ENCODE measurements around the gene TMEM151A.
"Not testable (repeated sequence)": the region's sequence is repeated elsewhere in the genome, so short reads cannot be mapped to it uniquely, and the experiment has no call there.

Gene TMEM151A

GRCh38 chr11:66291706-66292542 is at the start of gene TMEM151A:
TMEM151A (plus strand) TSS chr11:66291894; CDS start chr11:66292014, 120 bp downstream.
- DNase-seq = no peak

- no peak for DNase-seq
Measured at GRCh38 chr11:66242095-66242765, 49.5 kb upstream of the TMEM151A start.

- no peak for DNase-seq
Measured at GRCh38 chr11:66243782-66244535, 47.7 kb upstream of the TMEM151A start.

GRCh38 chr11:66247295-66247694 is 44.4 kb upstream of the TMEM151A start:
- DNase-seq = no peak

GRCh38 chr11:66247801-66248200 is 43.9 kb upstream of the TMEM151A start:
- DNase-seq = no peak

GRCh38 chr11:66248903-66249302 is 42.8 kb upstream of the TMEM151A start:
- no peak for DNase-seq

GRCh38 chr11:66251809-66252208 is 39.9 kb upstream of the TMEM151A start:
- DNase-seq = no peak

- not testable (repeated sequence) for DNase-seq
Measured at GRCh38 chr11:66253081-66253480, 38.6 kb upstream of the TMEM151A start.

GRCh38 chr11:66258473-66258893 is 33.2 kb upstream of the TMEM151A start:
- no peak for DNase-seq

GRCh38 chr11:66259225-66259624 is 32.5 kb upstream of the TMEM151A start:
- DNase-seq = no peak

- DNase-seq = no peak
Measured at GRCh38 chr11:66259956-66260355, 31.7 kb upstream of the TMEM151A start.

- no peak for DNase-seq
Measured at GRCh38 chr11:66261578-66261977, 30.1 kb upstream of the TMEM151A start.

- no peak for DNase-seq
Measured at GRCh38 chr11:66262191-66262590, 29.5 kb upstream of the TMEM151A start.

GRCh38 chr11:66262696-66263095 is 29.0 kb upstream of the TMEM151A start:
- no peak for DNase-seq

- DNase-seq = no peak
Measured at GRCh38 chr11:66263231-66263630, 28.5 kb upstream of the TMEM151A start.

- DNase-seq = no peak
Measured at GRCh38 chr11:66263785-66264184, 27.9 kb upstream of the TMEM151A start.

GRCh38 chr11:66264383-66264782 is 27.3 kb upstream of the TMEM151A start:
- DNase-seq = no peak

GRCh38 chr11:66264914-66265313 is 26.8 kb upstream of the TMEM151A start:
- no peak for DNase-seq

- no peak for DNase-seq
Measured at GRCh38 chr11:66265531-66266377, 25.9 kb upstream of the TMEM151A start.

- no peak for DNase-seq
Measured at GRCh38 chr11:66266378-66267038, 25.2 kb upstream of the TMEM151A start.

- no peak for DNase-seq
Measured at GRCh38 chr11:66267039-66267378, 24.7 kb upstream of the TMEM151A start.
